B cell (primary cell): ENCODE measurements around the gene PLD4.

ENCODE experiments used
- EZH2 ChIP-seq: IDR thresholded peaks from 2 replicates; pipeline ENCODE4 v1.6.1; 2012; ENCODE audit warnings: borderline replicate concordance, low read depth, mild to moderate bottlenecking, moderate library complexity, low read length; ENCODE audit not compliant: insufficient read depth, poor library complexity, severe bottlenecking
- TF ChIP-seq, protein P1 (sequence below): fragments of 200-600 bp; IDR thresholded peaks from one replicate; pipeline ENCODE4 v1.8.0; 2022; ENCODE audit warnings: antibody characterized with exemption, mild to moderate bottlenecking

DNA sequence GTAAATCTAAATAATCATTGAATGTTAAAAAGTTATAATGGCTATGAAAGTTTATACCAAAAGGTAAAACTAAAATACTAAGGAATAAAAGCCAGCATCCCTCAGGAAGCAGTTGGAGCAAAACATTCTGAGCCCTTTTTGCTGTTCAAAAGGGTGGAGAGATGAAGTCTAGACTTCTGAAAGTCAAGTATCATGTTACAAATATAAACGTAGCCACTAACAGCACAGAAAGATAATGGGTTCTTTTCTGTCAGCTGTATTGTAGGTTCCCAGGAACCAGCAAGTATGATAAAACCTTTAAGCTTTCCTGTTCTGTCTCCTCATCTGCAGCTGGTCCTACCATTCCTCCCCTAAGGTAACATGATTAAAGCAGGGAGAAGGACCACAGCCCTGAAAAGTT is 16.4 kb upstream of the PLD4 start:
- TF ChIP-seq, protein P1, sequence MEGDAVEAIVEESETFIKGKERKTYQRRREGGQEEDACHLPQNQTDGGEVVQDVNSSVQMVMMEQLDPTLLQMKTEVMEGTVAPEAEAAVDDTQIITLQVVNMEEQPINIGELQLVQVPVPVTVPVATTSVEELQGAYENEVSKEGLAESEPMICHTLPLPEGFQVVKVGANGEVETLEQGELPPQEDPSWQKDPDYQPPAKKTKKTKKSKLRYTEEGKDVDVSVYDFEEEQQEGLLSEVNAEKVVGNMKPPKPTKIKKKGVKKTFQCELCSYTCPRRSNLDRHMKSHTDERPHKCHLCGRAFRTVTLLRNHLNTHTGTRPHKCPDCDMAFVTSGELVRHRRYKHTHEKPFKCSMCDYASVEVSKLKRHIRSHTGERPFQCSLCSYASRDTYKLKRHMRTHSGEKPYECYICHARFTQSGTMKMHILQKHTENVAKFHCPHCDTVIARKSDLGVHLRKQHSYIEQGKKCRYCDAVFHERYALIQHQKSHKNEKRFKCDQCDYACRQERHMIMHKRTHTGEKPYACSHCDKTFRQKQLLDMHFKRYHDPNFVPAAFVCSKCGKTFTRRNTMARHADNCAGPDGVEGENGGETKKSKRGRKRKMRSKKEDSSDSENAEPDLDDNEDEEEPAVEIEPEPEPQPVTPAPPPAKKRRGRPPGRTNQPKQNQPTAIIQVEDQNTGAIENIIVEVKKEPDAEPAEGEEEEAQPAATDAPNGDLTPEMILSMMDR: no peak
- TF ChIP-seq EZH2: no peak
